ENCODE results near the gene OVOL3.

DNA sequence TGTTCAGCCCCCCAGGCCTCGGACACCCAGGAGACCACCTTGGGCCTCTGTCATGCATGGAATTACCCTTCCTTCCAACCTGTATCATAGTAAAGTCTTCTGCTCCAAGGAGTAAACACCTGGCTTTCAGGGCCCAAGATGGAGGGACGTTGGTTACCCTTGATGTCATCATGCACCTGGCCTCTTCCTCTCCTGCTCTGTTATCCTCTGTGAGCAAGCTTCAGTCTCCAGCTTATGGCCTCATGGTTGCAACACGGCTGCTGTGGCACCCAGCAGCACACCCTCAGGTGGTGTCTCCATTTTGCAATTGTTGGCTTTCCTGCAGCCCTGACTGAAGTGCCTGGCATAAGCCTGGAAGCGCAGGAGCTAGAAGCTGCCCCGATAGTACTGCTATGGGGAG is 4.0 kb upstream of the OVOL3 start:
- TF ChIP-seq, protein P1, sequence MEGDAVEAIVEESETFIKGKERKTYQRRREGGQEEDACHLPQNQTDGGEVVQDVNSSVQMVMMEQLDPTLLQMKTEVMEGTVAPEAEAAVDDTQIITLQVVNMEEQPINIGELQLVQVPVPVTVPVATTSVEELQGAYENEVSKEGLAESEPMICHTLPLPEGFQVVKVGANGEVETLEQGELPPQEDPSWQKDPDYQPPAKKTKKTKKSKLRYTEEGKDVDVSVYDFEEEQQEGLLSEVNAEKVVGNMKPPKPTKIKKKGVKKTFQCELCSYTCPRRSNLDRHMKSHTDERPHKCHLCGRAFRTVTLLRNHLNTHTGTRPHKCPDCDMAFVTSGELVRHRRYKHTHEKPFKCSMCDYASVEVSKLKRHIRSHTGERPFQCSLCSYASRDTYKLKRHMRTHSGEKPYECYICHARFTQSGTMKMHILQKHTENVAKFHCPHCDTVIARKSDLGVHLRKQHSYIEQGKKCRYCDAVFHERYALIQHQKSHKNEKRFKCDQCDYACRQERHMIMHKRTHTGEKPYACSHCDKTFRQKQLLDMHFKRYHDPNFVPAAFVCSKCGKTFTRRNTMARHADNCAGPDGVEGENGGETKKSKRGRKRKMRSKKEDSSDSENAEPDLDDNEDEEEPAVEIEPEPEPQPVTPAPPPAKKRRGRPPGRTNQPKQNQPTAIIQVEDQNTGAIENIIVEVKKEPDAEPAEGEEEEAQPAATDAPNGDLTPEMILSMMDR (IDR thresholded peaks at IDR 0.05) = no peak
- TF ChIP-seq POLR2A (IDR thresholded peaks at IDR 0.05) = no peak
- no peak for TF ChIP-seq POLR2AphosphoS5 (IDR thresholded peaks at IDR 0.05)

All from sigmoid colon (tissue), 4 donors.